NCI-H524 treated with DMSO at 0.1 percent for 48 hours (cell line): Measurements from ENCODE around the gene CENPU.

Experiments used
- DNase-seq: peaks from one replicate; lab custom pipeline; 2025; lab: John Stamatoyannopoulos, UW

The CENPU gene

GRCh38 chr4:184712322-184712721, 21.6 kb downstream of the CENPU start:
- DNase-seq = no peak

- DNase-seq = no peak
These were observed 27.4 kb downstream of the CENPU start for GRCh38 chr4:184706453-184706852.

GRCh38 chr4:184705692-184706091, 28.2 kb downstream of the CENPU start:
- DNase-seq = no peak

GRCh38 chr4:184702114-184702513, 31.8 kb downstream of the CENPU start:
- no peak for DNase-seq

GRCh38 chr4:184699941-184700340, 34.0 kb downstream of the CENPU start:
- no peak for DNase-seq

- DNase-seq = no peak
These were observed 35.9 kb downstream of the CENPU start for GRCh38 chr4:184697956-184698355.

- no peak for DNase-seq
These were observed 38.6 kb downstream of the CENPU start for GRCh38 chr4:184695178-184695896.

- DNase-seq = no peak
These were observed 39.4 kb downstream of the CENPU start for GRCh38 chr4:184694412-184694956.

- no peak for DNase-seq
These were observed 40.8 kb downstream of the CENPU start for GRCh38 chr4:184693056-184693455.

- DNase-seq = no peak
These were observed 44.2 kb downstream of the CENPU start for GRCh38 chr4:184689681-184690080.

GRCh38 chr4:184688447-184688846, 45.4 kb downstream of the CENPU start:
- DNase-seq = no peak

- no peak for DNase-seq
These were observed 45.9 kb downstream of the CENPU start for GRCh38 chr4:184688005-184688404.

GRCh38 chr4:184684491-184685189, 49.3 kb downstream of the CENPU start:
- no peak for DNase-seq

- DNase-seq = no peak
These were observed 52.0 kb downstream of the CENPU start for GRCh38 chr4:184681916-184682315.

- no peak for DNase-seq
These were observed 53.2 kb downstream of the CENPU start for GRCh38 chr4:184680698-184681097.

- DNase-seq = no peak
These were observed 57.9 kb downstream of the CENPU start for GRCh38 chr4:184675821-184676492.

GRCh38 chr4:184675018-184675417, 58.9 kb downstream of the CENPU start:
- no peak for DNase-seq

- DNase-seq = no peak
These were observed 59.9 kb downstream of the CENPU start for GRCh38 chr4:184674011-184674410.

GRCh38 chr4:184672741-184673140, 61.2 kb downstream of the CENPU start:
- no peak for DNase-seq

GRCh38 chr4:184671101-184671500, 62.8 kb downstream of the CENPU start:
- DNase-seq = no peak

GRCh38 chr4:184669251-184669650, 64.6 kb downstream of the CENPU start:
- DNase-seq = no peak

GRCh38 chr4:184668511-184669114, 65.3 kb downstream of the CENPU start:
- DNase-seq = no peak
